Eye (tissue), 1 donor: ENCODE measurements around the gene CDKN2AIP.
"Not testable (repeated sequence)": the region's sequence is repeated elsewhere in the genome, so short reads cannot be mapped to it uniquely, and the experiment has no call there.

ENCODE experiments used
- DNase-seq: peaks from one replicate; pipeline ENCODE4 v3.0.0-alpha.2; 2015

Gene CDKN2AIP

GRCh38 chr4:183455431-183456195 is 11.2 kb downstream of the CDKN2AIP start:
- no peak for DNase-seq

DNA sequence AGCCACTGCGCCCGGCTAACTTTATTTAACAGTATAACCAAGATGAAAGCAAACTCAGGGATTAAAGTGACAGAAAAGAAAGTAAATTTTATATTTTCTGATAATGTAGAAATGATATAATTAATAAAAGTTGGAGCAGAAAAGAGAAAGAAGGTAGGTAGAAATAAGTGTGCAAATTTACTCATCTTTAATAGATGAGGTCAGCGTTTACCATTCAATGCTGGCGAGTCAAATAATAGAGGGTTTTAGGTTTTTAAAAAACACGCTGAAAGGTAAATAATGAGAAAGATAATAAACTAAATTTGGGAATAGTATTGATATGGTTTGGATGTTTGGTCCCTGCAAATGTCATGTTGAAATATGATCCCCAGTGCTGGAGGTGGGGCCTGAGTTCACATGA is 13.6 kb downstream of the CDKN2AIP start:
- no peak for DNase-seq

DNA sequence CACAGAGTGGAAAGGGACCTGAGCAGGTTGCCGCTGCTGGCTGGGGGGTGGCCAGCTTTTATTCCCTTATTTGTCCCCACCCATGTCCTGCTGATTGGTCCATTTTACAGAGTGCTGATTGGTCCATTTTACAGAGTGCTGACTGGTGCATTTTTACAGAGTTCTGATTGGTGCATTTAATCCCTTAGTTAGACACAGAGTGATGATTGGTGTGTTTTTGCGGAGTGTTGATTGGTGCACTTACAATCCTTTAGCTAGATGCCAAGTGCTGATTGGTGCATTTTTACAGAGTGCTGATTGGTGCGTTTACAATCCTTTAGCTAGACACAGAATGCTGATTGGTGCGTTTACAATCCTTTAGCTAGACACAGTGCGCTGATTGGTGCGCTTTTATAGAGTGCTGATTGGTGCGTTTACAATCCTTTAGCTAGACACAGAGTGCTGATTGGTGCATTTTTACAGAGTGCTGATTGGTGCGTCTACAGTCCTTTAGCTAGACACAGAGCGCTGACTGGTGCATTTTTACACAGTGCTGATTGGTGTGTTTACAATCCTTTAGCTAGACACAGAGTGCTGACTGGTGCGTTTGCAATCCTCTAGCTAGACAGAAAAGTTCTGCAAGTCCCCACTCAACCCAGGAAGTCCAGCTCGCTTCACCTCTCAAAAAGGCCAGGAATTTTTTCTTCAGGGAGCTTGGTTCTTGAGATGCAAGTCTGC is 19.6 kb downstream of the CDKN2AIP start:
- DNase-seq, result not testable (repeated sequence)

DNA sequence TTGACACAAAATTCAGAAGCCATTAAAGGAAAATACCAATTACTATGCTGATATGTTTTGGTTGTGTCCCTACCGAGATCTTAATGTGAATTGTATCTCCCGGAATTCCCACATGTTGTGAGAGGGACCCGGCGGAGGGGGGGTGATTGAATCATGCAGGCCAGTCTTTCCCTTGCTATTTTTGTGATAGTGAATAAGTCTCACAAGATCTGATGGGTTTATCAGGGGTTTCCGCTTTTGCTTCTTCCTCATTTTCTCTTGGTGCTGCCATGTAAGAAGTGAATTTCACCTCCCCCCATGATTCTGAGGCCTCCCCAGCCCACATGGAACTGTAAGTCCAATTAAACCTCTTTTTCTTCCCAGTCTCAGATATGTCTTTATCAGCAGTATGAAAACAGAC is 21.4 kb downstream of the CDKN2AIP start:
- DNase-seq, result not testable (repeated sequence)

- DNase-seq, result no peak
Measured at GRCh38 chr4:183467246-183467645, 22.8 kb downstream of the CDKN2AIP start.

GRCh38 chr4:183468210-183469095 is 24.0 kb downstream of the CDKN2AIP start:
- DNase-seq, result no peak

DNA sequence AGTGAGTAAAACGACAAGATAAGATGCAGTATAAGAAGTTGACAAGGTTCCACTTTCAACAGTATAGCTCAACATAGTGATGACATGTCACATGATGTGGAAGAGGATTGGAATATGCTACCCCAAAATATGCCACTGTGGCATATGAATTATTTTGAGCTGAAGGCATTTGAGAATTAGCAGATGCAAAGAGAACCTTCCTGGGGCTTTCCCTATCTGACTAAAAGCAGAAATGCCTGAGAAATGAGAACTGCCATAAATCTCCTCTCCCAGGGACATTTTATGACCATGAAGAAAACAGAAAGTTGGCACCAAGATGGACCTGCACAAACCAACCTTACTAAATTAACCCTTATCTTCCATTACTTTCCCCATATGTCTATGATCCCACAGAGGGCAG is 24.8 kb downstream of the CDKN2AIP start:
- DNase-seq, result no peak

- DNase-seq, result no peak
Measured at GRCh38 chr4:183469936-183470335, 25.5 kb downstream of the CDKN2AIP start.

DNA sequence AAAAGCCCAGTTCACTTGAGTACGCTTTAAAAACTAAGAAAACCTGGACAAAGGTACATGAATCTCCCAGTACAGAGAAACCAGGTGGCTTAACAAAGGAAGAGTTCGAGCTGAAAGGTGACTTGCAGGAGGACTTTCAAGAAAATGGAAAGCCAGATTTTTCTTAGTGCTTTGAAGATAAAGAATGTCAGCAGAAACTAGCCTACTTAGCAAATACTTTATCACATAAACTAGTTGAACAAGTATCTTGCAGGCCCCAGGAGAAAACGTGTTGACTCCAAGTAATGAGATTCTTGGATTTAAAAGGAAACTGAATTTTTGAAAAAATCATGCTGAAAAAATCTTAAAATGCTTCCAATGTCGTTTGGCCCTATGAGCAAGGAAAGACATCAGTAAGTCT is 26.4 kb downstream of the CDKN2AIP start:
- DNase-seq, result no peak

GRCh38 chr4:183471946-183472708 is 27.7 kb downstream of the CDKN2AIP start:
- peak; percentile 94 for DNase-seq

- DNase-seq, result no peak
Measured at GRCh38 chr4:183478123-183478522, 33.7 kb downstream of the CDKN2AIP start.

DNA sequence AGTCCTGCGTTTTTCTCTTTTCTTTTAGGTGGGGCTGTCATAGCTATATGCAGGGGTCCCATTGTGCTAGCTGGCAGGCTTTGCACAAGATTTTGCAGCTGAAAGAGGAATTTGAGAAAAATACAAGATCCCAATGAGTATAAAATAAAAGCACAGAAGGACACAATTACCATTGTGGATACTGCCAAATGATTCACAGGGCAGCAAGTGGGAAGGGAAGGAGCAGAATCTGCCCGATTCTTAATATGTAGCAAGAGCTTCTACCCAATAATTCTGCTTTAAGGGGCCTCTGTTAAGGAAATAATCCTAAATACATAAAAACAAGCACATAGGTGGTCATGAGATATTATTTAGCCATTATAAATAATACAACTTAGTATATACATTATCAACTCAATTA is 34.5 kb downstream of the CDKN2AIP start:
- DNase-seq, result no peak

DNA sequence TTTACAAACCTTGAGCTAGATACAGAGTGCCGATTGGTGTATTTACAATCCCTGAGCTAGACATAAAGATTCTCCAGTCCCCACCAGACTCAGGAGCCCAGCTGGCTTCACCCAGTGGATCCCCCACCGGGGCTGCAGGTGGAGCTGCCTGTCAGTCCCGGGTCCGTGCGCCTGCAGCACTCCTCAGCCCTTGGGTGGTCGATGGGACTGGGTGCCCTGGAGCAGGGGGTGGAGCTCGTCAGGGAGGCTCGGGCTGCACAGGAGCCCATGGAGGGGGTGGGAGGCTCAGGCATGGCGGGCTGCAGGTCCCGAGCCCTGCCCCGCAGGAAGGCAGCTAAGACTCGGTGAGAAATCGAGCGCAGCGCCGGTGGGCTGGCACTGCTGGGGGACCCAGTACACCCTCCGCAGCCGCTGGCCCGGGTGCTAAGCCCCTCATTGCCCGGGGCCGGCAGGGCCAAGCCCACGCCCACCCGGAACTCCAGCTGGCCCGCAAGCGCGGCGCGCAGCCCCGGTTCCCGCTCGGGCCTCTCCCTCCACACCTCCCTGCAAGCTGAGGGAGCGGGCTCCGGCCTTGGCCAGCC is 38.2 kb downstream of the CDKN2AIP start:
- not testable (repeated sequence) for DNase-seq

GRCh38 chr4:183483997-183484396 is 39.6 kb downstream of the CDKN2AIP start:
- no peak for DNase-seq

GRCh38 chr4:183485411-183486160 is 41.1 kb downstream of the CDKN2AIP start:
- DNase-seq, result no peak

DNA sequence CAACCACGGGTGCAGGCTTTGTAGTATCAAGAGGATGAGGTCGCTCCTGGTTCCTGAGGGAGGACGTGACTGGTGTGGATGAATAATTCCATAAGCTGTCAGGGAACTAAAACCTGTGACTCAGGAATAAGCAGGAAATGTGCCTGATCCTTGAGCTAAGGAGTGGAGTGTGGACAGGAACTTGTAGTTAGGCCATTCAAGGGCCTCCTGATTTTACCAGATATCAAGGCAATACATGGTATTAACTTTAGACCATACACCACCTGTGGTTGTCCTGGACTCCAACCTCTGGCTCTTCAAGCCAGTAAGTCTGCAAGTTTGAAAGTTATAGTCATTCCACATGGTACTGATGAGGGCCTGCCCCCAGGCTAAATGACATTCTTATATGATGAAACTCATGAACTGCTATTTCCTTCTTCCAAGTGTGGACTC is 48.4 kb downstream of the CDKN2AIP start:
- no peak for DNase-seq

- no peak for DNase-seq
Measured at GRCh38 chr4:183493246-183493645, 48.8 kb downstream of the CDKN2AIP start.

DNA sequence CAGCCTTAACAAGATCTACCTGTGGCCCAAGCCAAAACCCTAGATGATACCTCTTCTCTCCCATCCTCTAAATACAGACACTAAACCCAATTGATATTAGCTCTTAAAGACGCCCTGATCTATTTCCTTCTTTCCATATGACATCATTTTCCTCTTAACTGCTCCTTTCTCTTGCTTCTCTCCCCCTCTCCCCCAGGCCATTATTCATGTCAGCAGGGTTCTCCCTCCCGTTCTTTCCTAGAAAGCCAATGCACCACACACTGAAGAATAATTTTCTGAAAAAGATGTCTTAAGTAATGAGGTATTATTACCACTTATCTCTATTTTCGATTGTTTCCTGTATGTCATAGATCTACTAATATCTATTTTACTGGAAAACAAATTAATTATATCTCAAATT is 50.7 kb downstream of the CDKN2AIP start:
- DNase-seq, result no peak
